Measurements from ENCODE around the gene PKD1L1.

PKD1L1 gene

GRCh38 chr7:47877336-47877735 is 70.9 kb downstream of the PKD1L1 start:
- DNase-seq: no peak

- DNase-seq: no peak
Observed at GRCh38 chr7:47875998-47876744, 72.1 kb downstream of the PKD1L1 start.

GRCh38 chr7:47875406-47875805 is 72.9 kb downstream of the PKD1L1 start:
- DNase-seq: no peak

- DNase-seq: no peak
Observed at GRCh38 chr7:47873762-47874161, 74.5 kb downstream of the PKD1L1 start.

GRCh38 chr7:47867286-47867685 is 81.0 kb downstream of the PKD1L1 start:
- DNase-seq: no peak

GRCh38 chr7:47866120-47866519 is 82.1 kb downstream of the PKD1L1 start:
- DNase-seq: no peak

GRCh38 chr7:47852330-47853245 is 95.7 kb downstream of the PKD1L1 start:
- DNase-seq: no peak

- no peak for DNase-seq
Observed at GRCh38 chr7:47847207-47847606, 101.1 kb downstream of the PKD1L1 start.

GRCh38 chr7:47846138-47846836 is 102.0 kb downstream of the PKD1L1 start:
- no peak for DNase-seq

GRCh38 chr7:47844311-47844710 is 104.0 kb downstream of the PKD1L1 start:
- DNase-seq: no peak

GRCh38 chr7:47843291-47843690 is 105.0 kb downstream of the PKD1L1 start:
- no peak for DNase-seq

GRCh38 chr7:47839381-47839780 is 108.9 kb downstream of the PKD1L1 start:
- DNase-seq: no peak

GRCh38 chr7:47837826-47838225 is 110.4 kb downstream of the PKD1L1 start:
- DNase-seq: no peak

GRCh38 chr7:47836503-47837202 is 111.6 kb downstream of the PKD1L1 start:
- DNase-seq: peak in 1 of 51 donors; percentile 7

- no peak for DNase-seq
Observed at GRCh38 chr7:47836080-47836479, 112.2 kb downstream of the PKD1L1 start.

- DNase-seq: no peak
Observed at GRCh38 chr7:47833211-47833610, 115.1 kb downstream of the PKD1L1 start.

GRCh38 chr7:47832105-47832715 is 116.1 kb downstream of the PKD1L1 start:
- DNase-seq: no peak

- DNase-seq: no peak
Observed at GRCh38 chr7:47830015-47830414, 118.3 kb downstream of the PKD1L1 start.

- no peak for DNase-seq
Observed at GRCh38 chr7:47827871-47828270, 120.4 kb downstream of the PKD1L1 start.

- DNase-seq: peak in 15 of 51 donors; percentile 13 to 53 (median 30)
Observed at GRCh38 chr7:47827351-47827756, 120.9 kb downstream of the PKD1L1 start.

- DNase-seq: no peak
Observed at GRCh38 chr7:47826754-47827153, 121.5 kb downstream of the PKD1L1 start.
